Stimulated activated CD8-positive, alpha-beta memory T cell treated with anti-CD3 and anti-CD28 coated beads, Interleukin-4, amount 100 ng/mL, for 24 hours (primary cell): Measurements from ENCODE around the gene NOL6.

Experiments used
- DNase-seq: peaks from one replicate; pipeline ENCODE4 v3.0.0-alpha.2; 2020; ENCODE audit warnings: low read depth

The NOL6 gene

GRCh38 chr9:33453286-33453860 is 20.4 kb downstream of the NOL6 start:
- no peak for DNase-seq

DNA sequence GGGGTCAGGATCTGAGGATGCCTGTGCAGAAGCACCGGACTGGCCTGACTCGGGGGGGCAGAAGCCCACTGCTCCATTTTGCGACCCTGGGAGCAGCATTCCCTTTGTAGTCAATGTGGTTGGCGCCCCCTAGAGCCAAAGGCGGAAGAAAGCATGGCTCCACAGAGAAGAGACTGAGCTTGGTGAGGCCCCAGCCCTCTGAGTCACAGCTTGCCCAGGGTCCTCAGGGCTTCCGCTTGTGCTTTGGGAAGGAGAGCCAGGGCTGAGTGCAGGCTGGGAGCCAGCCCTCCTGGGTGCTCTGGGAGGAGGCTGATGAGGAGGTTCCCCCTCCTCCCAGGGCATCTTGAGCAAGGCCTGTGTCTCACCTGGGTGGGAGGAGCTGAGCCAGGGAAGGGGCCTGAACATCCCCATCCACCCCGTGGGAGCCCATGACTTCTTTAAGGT is 20.9 kb downstream of the NOL6 start:
- DNase-seq: peak; percentile 46

- DNase-seq: no peak
Measured at GRCh38 chr9:33450621-33451146, 23.0 kb downstream of the NOL6 start.

- no peak for DNase-seq
Measured at GRCh38 chr9:33449715-33450114, 24.0 kb downstream of the NOL6 start.

- no peak for DNase-seq
Measured at GRCh38 chr9:33447799-33448553, 25.7 kb downstream of the NOL6 start.

GRCh38 chr9:33446946-33447798 is 26.6 kb downstream of the NOL6 start, which contains the start of gene AQP3:
TSS of gene AQP3 (minus strand) at chr9:33447593. CDS start at chr9:33447530, 63 bp downstream.
- DNase-seq: peak; percentile 47

DNA sequence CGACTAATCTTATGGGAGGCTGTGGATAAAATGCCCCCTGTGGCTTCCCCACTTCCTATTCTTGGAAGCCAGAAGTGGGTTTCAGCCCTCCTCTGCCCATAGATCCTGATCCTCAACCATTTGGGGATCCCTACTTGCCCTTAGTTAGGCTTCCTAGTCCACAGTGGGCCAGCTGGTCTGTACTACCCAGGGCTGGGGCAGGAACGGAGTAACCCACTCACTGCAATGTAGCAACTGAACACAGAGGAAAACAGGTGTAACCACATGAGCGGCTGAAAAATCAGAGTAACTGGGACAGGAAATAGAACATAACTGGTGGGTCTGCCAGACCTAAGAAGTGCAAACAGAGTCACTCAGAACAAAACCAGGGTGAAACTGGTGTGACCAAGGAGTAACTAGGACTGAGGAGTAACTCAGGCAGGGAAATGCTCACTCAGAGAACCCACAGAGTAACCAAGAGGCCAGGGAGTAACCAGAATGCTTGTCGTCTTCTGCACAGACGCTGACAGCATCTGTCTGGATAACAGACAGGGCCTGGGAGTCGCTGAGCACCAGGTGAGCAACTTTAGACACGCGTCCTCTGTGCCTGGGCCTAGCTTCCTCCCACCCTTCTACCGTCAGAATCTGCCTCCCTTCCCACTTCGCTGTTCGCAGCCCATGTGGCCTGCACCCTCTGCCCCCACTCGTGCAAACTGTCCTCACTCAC is 27.3 kb downstream of the NOL6 start:
- DNase-seq: peak; percentile 15

- DNase-seq: no peak
Measured at GRCh38 chr9:33445389-33446239, 28.1 kb downstream of the NOL6 start.

DNA sequence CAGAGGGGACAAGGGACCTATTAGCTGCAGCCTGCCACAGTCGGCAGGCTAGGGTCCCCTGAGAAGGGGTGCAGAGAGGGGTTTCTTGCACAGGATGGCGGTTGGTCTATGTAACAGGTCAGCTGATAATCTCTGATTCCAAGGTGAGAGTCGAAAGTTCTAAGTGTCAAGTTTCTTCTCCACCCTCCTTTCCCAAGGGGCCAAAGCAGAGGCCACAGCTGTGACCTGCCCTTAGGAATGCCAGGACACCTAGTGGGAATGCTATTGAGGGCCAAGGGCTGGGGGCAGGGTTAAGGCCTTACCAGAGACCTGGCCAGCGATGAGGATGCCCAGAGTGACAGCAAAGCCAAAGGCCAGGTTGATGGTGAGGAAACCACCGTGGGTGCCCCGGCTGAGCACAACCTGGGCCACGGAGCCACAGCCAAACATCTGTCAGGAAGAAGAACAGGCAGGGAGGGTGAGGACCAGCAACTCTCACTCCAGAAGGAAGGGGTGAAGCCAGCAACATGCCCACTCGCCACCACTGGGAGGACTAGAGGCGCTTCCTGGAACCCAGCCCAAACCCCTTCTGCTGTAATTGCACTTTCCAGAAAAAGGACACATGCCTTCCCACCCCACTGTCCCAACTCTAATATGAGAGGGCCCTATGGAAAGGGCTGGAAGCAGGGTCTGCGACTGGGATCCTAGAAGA is 30.1 kb downstream of the NOL6 start:
- DNase-seq: no peak

DNA sequence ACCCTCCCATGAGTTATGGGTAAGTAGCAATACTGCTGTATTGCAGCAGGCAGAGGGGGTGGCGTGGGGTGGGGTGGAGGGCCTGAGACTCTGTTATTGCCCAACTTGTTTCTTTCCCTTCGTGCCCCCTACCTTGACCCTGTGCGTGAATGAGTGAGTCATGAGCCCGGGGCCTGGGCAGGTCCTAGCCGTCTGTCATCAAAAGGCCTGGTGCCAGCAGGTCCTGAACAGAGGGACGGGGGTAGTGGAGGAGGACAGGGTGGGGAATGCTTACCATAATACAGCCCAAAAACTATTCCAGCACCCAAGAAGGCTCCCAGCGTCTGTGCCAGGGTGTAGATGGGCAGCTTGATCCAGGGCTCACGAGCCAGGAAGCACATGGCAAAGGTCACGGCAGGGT is 30.7 kb downstream of the NOL6 start:
- DNase-seq: no peak

DNA sequence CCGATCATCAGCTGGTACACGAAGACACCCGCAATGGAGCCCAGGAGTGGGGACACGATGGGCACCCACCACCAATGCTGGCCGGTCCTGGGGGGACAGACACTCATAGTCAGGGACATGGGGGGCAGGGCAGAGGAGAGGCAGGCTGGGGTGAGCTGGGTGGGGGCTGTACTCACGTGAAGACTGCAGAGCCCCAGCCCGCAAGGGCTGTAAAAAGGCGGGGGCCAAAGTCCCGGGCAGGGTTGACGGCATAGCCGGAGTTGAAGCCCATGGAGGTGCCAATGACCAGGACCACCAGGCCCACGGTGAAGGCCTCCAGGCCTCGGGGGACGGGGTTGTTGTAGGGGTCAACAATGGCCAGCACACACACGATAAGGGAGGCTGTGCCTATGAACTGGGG is 31.6 kb downstream of the NOL6 start:
- no peak for DNase-seq

DNA sequence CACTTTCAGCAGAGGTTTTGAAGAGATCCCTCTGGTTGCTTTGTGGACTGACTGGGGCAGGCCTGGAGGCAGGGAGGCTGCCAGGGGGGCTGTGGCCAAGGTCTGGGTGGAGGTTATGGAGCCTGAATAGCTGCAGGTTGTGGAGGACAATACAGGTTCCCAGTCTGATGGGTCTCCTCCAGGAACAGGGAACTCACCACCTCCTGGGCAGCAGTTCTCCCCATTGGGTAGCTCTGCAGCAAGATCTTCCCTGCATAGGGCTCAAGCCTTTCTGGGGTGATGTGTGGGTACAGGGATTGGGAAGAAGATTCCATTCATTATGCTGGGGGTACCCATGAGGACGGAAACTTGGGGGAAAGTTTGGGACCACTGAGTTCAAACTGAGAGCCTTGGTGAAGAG is 33.1 kb downstream of the NOL6 start:
- no peak for DNase-seq

GRCh38 chr9:33440204-33440603 is 33.5 kb downstream of the NOL6 start:
- no peak for DNase-seq

- no peak for DNase-seq
Measured at GRCh38 chr9:33439731-33440130, 34.0 kb downstream of the NOL6 start.

- no peak for DNase-seq
Measured at GRCh38 chr9:33438926-33439680, 34.6 kb downstream of the NOL6 start.

DNA sequence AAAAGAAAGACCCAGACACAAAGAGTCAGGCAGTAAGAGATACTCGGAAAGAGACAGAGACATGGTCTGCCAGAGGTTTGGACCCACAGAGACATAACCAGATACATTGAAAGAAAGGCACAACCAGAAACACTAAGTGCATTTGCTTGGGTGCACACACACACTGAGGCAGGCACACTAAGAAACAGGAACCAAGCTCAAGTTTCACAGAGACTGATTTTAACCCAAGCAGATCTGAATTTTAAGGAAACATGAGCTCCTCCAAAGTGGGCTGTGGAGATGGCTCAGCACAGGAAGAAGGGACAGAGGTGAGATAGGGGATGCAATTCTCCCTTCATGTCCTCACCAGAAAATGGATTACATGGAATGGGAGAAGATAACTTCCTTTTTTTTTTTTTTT is 35.8 kb downstream of the NOL6 start:
- DNase-seq: no peak

DNA sequence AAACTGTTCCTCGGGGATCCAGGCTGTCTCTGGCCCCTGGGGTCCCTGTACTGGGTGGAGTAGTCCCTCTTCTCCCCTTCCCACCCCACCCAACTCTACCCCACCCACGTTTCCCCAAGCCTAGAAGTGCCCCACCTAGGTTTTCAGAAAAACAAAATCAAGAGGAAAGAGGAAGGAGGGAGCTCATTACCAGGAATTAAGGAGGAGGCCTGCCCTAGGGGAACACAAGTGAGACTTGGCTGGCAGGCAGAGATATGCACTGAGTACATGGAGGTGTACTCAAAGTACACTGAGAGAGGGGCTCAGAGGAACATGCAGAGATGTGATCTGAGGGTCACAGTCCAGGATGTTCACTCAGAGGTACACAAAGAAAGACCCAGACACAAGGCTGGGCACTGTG is 36.5 kb downstream of the NOL6 start:
- no peak for DNase-seq

GRCh38 chr9:33436445-33436844 is 37.3 kb downstream of the NOL6 start:
- no peak for DNase-seq

GRCh38 chr9:33435821-33436277 is 37.9 kb downstream of the NOL6 start:
- DNase-seq: no peak
